HG03521 (cell line): ENCODE measurements around the gene AMN.
"Not testable (repeated sequence)": the region's sequence is repeated elsewhere in the genome, so short reads cannot be mapped to it uniquely, and the experiment has no call there.

ENCODE experiments used
- ATAC-seq: cut with Tn5 transposase; IDR thresholded peaks from one replicate; pipeline ENCODE4 v1.9.1; 2021; ENCODE audit warnings: mild to moderate bottlenecking, moderate library complexity; ENCODE audit not compliant: unreplicated experiment

AMN gene

DNA sequence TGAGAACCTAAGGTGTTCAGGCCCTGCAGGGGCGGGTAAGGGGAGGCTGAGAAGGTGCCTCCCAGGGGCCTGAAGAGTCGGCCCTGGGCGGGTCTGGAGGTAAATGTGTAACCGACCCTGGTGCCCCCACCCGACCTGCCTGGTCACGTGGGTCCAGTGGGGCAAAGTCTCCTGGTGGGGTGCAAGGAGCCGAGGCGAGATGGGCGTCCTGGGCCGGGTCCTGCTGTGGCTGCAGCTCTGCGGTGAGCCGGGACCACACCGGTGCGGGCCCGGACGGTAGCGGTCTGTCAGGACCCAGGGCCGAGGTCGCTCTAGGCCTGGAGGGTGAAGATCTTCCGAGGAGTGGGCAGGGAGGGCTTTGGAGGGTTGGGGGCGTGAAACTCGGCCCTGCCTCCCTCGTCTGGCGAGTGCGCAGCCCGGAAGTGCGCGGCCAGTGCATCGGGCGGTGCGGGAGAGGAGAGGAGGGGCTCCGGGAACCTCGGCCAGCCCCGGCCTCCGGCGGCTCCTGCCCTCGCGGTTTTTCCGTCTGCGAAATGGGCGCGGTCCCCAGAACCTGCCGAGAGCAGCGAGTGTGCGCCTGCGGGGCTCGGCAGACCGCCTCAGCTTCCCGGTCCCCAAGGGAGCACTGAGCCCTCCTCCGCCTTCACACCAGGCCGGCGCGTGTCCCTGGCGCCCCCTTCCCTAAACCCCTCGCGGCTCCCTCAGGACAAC, at the start of gene AMN:
AMN (plus strand) TSS at position 174 of the 711 bp plus-strand sequence; CDS start at position 200, 26 bp downstream.
- ATAC-seq = no peak

DNA sequence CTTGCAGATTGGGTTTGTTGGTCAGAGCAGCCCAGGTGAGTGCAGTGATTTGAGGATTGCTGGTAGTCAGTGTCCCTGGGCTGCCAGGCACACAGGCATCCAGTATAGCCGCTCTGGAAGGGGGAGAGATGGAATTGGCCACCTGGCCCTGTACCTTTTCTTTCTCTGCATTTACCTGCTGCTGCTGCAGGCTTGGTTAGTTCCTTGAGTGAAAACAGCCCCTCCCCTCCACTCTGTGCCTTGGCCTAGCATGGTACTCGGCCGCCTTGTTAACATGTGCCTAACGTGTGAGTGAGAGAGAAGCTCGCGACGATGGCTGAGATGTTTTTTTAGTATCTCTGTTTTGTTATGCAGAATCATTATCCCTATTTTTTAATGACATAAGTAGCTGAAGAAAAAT, 49.3 kb upstream of the AMN start:
- no peak for ATAC-seq

DNA sequence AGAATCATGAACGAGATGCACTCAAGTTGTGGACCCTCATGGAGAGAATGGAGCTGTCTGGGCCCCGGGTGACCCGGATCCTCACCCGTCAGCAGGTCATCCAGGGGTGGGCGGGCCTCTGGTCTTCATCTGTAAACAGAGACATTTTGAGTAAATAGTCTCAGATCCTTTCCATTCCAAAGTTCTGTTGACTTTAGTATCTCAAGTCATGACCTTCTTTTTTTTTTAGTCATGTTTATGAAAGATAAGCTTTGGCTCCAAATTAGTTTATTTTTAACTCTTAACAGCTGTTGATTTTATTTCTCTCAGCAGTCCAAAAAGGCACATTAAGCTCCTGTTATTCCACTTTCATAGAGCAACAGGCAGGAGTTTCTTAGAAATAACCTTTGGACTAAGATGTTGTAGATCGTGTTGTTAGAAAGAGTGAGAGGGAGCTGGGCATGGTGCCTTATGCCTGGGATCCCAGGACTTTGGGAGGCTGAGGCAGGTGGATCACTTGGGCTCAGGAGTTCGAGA, 48.9 kb upstream of the AMN start:
- ATAC-seq = no peak

DNA sequence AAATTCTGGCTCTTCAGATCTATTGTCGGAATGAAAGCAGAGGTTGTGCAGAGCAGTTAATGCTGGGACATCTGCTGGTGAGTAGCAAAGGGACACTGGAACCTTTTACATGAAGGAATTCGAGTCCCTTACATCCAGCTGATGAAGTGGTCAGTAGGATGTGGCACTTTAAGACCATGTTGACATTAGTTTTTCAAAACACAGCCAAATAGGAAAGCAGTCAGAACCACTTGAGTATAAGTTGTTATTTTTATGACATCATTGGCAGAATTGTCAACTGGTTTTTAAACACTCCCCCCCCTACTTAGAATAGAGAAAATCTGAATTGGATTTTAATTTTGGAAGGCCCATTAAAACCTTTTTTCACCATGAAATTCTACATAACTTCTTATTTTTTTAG, 46.8 kb upstream of the AMN start:
- no peak for ATAC-seq

DNA sequence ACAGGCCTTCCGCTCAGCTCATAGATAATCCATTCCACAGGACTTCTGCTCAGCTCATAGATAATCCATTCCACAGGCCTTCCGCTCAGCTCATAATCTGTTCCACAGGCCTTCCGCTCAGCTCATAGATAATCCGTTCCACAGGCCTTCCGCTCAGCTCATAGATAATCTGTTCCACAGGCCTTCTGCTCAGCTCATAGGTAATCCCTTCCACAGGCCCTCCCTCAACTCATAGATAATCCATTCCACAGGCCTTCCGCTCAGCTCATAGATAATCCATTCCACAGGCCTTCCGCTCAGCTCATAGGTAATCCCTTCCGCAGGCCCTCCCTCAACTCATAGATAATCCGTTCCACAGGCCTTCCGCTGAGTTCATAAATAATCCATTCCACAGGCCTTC, 45.0 kb upstream of the AMN start:
- not testable (repeated sequence) for ATAC-seq

DNA sequence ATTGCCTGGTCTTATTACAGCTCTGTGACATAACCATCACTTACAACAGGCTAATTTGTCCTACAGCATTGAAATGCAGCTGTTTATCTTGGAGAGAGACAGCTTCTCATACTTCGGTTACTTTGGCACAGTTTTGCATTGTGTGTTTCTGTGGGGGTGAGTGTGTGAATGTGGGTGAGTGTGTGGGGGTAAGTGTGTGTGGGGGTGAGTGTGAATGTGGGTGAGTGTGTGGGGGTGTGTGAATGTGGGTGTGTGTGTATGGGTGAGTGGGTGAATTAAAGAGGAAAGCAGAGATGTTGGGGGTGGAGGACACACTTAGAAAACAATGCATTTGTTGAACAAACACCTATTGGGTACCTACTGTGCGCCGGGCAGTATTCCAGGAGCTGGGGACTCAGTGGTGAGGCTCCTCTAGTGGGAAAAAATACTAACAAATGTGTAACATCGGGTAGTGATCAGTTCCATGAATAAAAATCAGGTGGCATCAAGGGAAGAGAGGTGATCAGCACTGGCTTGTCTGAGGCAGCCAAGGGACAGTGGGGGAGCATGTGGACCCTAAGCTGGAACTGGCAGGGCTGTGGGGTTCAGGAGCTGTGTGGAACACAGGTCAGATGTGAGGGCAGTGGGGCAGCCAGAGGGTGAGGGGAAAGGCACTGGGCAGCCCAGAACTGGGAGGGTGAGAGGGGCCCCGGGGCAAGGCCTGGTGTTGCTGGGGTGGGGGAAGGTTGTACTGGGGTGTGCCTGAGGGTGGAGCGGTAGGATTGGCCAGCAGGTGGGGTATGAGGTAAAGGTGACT, 44.1 kb upstream of the AMN start:
- no peak for ATAC-seq

DNA sequence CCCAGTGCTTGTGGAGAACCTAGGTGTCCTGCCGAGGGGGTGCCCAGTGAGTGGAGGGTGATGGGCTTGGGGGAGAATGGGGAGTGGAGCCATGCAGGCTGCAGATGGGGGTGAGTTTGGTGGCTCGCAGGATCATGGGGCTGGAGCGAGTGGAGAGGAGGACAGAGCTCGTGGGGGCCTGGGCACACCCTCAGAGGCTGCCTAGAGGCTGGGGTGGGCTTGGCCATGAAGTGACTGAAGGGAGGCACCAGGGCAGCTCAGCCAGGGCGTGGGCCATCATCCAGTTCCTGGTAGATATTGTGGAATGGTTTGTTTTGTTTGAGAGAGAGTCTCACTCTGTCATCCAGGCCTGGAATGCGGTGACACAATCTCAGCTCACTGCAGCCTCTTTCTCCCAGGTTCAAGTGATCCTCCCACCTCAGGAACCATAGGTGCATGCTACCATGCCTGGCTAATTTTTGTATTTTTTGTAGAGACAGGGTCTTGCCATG, 43.4 kb upstream of the AMN start:
- ATAC-seq = no peak

DNA sequence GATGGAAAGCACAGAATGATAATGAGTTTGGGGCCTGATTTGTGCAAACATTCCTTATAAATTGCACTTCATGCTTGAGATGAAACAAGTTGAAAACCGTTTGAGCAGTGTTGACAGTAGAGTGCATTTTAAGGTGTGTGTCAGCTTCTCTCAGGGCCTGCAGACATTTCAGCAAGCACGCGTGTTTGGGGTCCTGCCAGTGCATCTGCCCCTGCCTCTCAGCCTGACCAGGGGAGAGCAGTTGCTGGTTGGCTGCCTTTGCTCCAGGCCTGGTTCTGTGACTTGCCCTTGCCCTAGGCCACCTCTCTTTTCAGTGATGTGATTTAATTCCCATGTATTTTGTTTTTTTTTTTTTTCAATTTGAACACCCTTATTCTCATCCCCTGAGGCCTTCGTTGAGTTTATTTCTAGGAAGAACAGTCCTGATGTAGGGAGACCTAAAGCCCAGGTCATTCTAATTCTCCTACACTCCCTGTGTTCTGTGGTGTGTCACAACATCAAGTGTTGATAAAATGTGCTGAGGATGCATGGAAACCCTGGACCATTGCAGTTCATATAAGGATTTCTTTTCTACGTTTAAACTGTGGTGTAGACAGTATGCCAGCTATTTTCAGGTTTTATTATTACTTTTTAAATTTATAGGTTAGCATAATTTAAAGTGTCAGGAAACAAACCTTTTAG, 40.1 kb upstream of the AMN start:
- no peak for ATAC-seq

DNA sequence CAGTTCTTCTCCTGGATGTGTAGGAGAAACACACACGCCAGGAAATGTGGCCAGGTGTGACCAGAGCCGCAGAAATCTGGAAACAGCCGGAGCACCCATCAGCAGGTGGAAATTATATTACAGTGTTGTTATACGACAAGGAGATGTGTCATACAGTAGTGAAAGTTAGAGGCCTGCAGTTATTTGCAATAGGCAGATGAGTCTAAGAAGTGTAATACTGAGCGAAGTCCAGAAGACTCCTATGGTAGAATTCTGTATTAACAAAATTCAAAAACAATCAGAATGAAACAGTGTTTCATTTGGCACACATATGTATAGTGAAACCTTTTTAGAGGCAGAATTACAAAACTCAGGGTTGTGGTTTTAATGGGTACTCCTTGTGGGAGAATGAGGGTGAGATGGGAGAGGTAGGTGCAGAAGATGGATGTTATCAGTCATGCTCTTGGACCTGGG, 39.3 kb upstream of the AMN start:
- ATAC-seq = no peak

DNA sequence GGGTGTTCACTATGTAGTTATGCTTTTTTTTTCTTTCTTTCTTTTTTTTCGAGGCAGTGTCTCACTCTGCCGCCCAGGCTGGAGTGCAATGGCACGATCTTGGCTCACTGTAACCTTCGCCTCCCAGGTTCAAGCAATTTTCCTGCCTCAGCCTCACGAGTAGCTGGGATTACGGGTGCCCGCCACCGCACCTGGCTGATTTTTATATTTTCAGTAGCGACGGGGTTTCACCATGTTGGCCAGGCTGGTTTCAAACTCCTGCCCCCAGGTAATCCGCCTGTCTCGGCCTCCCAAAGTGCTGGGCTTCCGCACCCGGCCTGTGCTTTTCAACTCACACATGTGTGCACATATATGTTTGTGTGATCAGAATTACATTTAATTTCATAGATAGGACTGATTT, 38.9 kb upstream of the AMN start:
- ATAC-seq = no peak

DNA sequence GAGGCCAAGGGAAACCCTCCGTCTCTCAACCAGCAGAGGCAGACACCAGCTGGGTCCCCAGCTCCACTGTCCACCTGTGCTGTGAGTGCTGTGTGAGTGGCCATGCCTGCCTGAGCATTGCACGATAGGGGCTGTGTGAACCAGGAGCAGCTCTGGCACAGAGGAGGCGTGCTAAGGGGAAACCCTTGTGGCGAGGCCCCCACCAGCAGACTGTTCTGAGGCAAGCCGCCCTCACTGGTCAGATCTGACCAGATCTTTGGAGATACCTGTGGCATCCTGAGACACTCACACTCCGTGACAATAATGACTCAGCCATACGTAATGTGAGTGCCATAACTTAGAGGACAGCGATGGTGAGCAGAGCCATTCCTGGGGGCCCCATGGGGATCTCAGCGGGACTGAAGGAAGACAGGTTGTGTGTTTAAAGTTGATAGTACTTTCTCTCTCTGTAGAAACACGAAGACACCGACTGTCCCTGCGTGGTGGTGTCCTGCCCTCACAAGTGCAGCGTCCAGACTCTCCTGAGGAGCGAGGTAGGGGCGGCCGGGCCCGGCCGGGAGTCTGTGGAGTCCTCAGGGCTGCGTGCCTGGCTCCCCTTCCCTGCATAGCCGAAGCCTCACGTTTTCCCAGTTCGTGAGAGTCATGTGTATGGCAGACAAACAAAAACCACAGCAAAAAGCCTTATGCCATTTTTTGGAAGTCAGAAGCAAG, 36.6 kb upstream of the AMN start:
- no peak for ATAC-seq

DNA sequence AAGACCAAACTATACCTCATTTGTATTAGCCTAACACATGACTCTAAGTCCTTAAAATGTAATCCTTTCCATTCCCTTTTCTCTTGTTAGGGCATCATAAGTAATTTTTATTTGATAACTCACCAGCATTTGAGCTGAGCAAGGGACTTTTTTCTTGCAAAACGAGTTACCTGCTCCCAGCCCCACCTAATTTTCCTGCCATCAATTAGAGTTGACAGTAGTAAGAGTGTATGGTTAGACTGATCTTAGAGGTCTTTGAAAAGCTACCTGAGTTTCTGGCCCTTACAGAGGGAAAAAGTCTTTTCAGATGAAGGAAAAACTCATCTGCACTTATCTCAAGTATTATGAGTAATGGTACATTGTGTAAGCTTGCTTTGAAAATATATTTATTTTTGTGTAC, 33.7 kb upstream of the AMN start:
- no peak for ATAC-seq

DNA sequence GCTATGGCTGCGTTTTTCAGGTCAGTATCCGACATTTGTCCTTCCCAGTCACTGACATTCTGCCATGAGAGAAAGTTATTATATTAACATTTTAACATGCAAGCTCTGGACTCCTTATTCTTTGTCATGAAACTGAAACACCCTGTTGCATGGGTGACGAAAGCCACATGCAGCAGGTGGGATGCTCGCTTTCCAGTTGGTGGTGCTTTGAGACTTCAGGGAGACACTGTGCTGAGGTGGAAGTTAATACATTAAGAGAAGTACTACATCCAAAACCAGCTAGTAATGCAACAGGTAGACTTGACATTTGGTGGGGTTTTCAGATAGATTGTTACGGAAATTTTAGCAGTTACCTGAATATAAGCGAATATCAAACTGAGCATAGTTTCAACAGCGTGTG, 32.8 kb upstream of the AMN start:
- no peak for ATAC-seq

DNA sequence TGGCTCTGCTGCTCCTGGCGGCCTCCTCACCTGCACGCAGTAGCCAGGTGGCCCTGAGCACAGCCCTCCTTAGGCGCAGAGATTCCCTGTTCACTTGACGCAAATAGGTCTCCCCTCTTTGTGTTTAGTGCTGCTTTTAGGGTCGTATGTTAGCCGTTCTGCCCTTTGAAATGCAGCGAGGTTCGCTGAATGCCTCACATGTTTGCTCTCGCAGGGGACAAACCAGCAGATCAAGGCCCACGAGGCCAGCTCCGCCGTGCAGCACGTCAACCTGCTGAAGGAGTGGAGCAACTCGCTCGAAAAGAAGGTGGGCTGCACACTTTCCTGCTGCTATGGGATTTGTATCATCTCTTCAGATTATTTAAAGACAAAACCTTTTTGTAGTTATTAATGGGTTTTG, 31.4 kb upstream of the AMN start:
- ATAC-seq = no peak

DNA sequence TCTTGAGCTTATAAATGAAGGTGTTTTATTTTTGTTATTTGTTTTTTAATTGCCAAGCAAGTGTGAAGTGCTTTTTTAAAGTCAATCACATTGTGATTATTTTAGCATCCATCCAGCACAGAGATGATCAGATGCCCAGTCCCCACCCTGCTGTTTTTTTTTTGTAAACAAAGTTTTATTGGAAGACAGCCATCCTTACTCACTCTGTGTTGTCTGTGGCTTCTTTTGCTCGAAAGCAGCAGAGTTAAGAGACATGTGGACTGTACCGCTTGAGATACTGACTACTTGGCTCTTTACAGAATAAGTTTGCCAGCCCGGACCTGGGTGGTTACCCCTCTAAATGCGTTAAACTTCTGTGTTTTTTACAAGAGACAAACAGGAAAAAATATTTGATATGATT, 30.9 kb upstream of the AMN start:
- no peak for ATAC-seq

DNA sequence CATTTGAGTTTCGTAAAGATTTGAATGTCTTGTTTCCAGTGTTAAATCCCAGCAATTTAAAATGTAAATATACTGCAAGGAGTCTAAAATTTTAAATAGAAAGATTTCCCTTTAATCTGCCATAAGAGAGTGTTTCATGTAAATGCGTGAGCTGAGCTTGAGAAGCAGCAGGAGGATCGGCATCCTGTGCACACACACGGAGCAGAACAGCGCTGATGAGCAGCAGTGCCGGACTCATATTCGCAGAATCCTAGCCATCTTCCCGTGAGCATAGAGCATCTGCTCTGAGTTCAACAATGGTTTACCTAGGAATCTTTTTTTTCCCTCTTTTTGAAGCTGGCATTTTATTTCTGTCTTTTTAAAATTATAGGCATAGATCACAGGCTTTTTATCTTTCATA, 29.8 kb upstream of the AMN start:
- ATAC-seq = no peak

DNA sequence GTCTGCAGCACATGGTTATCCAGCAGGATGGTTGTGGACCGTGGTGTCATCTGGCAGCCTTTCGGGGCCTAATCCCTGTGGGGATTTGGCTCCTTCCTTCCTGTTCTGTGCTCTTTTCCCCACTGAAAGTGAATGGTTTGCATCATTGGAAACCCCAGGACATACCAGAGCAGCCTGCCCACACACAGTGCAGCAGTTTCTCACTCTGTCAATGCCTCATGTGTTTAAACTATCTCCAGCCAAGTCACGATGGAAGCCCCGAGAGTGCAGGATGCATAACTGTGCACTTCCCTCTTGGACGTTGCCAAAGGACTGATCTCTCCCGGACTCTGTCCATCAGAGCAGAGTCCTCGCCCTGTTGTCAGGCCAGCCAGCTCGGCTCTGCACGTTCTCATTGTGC, 29.0 kb upstream of the AMN start:
- ATAC-seq = no peak

DNA sequence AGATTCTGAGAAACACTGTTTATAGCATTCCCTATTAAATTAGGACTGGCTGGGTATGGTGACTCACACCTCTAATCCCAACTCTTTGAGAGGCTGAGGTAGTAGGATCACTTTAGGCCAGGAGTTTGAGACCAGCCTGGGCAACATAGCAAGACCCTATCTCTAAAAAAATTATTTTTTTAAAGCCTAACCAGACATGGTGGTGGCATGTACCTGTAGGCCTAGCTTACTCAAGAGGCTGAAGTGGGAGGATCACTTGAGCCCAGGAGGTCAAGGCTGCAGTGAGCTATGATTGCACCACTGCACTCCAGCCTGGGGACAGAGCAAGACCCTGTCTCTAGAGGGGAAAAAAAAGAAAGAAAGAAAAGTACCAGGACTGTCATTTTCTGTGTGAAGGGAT, 25.7 kb upstream of the AMN start:
- ATAC-seq = not testable (repeated sequence)

DNA sequence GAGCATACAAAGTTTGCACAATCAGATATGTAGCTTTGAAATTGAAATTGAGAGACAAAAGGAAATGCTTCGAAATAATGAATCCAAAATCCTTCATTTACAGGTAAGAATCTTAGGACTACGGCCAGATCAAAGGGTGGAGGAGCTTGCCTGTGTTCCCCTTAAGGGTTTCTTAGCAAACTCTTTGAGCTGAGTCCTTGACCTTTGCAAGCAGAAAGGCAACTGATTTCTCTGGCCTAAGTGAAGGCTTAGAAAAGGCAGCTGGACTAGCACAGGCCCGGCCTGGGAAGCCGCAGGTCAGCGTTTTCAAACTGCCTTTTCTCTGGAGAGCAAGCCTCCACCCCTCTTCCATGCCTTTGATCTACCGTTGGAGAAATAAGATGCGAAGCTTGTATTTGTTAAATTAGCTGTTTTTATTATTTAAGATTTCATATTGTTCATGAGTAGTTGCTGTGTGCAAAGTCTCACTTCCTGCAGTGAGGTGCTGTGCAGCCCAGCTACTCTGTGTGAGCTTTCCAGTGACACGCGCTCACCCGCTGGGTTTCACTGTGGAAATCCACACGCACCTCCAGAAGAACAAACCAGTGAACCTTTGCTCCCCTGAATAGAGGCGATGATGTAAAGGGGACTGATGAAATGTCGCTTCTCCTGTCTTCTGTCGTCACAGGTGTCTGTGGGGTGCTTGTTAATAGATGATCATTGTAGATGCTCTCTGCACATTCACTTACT, 25.0 kb upstream of the AMN start:
- ATAC-seq = no peak

DNA sequence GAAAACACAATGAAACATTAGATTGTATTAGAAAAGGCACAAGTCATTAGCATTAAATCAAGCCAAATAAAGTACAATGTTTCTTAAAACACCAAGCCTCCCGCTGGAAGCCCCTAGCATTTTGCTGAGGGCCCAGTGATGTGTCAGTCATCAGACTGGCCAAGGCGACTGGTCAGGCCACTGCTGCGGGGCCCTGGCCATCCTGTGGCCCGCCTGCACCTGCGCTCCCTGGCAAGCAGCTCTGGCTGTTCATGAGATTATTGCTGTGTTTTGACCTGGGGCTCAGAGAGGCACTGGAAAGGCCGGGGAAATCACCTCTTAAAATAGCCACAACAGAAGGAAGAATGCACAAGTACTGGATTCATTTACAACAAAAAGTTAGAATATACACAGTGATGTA, 24.2 kb upstream of the AMN start:
- no peak for ATAC-seq
